Tibial nerve (tissue), 3 donors: ENCODE measurements around the gene AKAP9.

ENCODE experiments used
- CTCF ChIP-seq, 5 experiments: fragments of 200-600 bp in 3 of 5; fragments of 450-650 bp in 2 of 5; sonication (generic) in 3 of 5; IDR thresholded peaks; one replicate each; pipeline ENCODE4 v1.5.1; 2016 to 2019; ENCODE audit warnings: antibody characterized with exemption in 5 of 5, mild to moderate bottlenecking in 3 of 5, moderate library complexity in 2 of 5
- POLR2A ChIP-seq, 2 donors: fragments of 450-650 bp; IDR thresholded peaks; one replicate each; pipeline ENCODE4 v1.6.1; 2017; ENCODE audit warnings: antibody characterized with exemption in 2 of 2, mild to moderate bottlenecking in 2 of 2, moderate library complexity in 2 of 2

GRCh38 chr7:91976743-91977142 lies 36.1 kb downstream of the AKAP9 start:
- TF ChIP-seq CTCF (IDR thresholded peaks at IDR 0.05), result no peak
- TF ChIP-seq POLR2A (IDR thresholded peaks at IDR 0.05), result no peak
